GM19023 (cell line): ENCODE data around the gene SPATC1L.
"Not testable (repeated sequence)": the region's sequence is repeated elsewhere in the genome, so short reads cannot be mapped to it uniquely, and the experiment has no call there.

Experiments
- ATAC-seq: cut with Tn5 transposase; IDR thresholded peaks from one replicate; pipeline ENCODE4 v1.9.1; 2021; ENCODE audit warnings: mild to moderate bottlenecking, moderate library complexity; ENCODE audit not compliant: unreplicated experiment

SPATC1L gene

GRCh38 chr21:46183910-46184624 lies at the start of gene SPATC1L:
Gene SPATC1L (minus strand): TSS chr21:46184459. CDS start chr21:46182816, 1,643 bp downstream.
- ATAC-seq = no peak

- ATAC-seq = no peak
Observed at GRCh38 chr21:46229923-46230260, 45.6 kb upstream of the SPATC1L start.

GRCh38 chr21:46229133-46229922 lies 45.1 kb upstream of the SPATC1L start:
- ATAC-seq = peak; percentile 22

DNA sequence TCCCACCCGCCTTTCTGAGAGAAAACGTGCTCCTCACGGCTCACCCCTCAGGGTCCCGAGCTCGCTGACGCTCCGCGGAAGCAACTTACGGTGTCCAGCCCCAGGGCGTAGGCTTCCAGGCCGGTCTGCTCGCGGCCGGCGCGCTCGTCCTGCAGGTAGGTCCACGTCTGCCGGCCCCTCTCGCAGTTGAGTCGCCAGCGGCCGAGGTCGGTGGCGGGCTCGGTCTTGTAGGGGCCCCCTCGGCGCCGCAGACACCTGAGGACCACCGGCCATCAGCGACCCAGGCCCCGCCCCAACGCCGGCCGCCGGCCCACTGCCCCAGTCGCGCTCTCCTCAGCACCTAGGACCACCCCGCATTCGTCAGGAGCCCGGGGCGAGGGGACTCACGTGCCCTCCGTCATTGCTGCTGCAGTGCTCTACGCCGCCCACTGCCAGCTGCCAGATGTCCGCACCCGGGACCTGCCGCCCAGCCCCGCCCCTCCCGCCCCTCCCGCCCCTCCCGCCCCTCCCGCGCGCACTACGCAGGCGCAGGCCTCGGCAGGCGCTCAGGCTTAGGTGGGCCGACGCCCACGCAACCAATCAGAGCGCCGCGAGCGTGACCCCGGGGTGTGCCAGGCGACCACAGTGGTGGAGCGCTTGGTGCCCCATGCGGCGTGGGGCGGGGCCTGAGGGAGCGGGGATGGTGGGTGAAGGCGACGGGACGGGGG lies 44.2 kb upstream of the SPATC1L start, which contains the start of gene LSS:
TSS of gene LSS (minus strand) at position 430 of the 707 bp plus-strand sequence. CDS start at position 401, 29 bp downstream.
- peak; percentile 84 for ATAC-seq

- ATAC-seq = no peak
Observed at GRCh38 chr21:46227811-46228344, 43.6 kb upstream of the SPATC1L start.

DNA sequence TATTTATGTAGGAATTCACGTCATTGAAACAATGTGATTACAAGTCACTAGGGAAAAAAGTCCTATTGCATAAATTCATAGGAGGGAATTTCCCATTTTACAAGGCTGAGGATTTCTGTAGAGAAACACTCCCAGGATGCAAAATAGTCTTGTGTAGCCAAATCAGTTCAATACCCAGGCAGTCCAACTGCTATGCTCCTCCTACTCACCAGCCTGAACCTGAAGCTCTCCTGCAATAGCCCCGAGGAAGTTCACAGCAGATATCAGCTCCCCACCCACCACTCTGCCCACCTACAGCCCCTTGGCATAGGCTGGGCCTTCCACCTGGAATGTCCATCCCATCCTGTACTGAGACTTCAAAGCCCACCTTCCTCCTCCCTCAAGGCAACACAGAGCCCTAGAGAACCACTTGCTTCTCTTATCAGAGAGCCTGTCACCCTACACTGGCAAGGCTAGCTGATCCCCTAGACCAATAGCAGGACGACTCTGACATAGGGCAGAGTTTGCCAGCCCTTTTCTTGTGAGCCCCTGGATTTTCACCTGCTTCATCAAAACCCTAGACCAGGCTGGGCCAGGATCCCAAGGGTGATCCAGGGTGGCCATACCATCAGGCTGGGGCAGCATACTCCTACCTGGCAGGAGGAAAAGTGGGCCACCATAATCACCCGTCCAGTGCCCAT lies 42.8 kb upstream of the SPATC1L start:
- ATAC-seq = no peak

GRCh38 chr21:46226146-46226545 lies 41.9 kb upstream of the SPATC1L start:
- ATAC-seq = no peak

- ATAC-seq = not testable (repeated sequence)
Observed at GRCh38 chr21:46223661-46224060, 39.4 kb upstream of the SPATC1L start.

- ATAC-seq = no peak
Observed at GRCh38 chr21:46223217-46223616, 39.0 kb upstream of the SPATC1L start.

DNA sequence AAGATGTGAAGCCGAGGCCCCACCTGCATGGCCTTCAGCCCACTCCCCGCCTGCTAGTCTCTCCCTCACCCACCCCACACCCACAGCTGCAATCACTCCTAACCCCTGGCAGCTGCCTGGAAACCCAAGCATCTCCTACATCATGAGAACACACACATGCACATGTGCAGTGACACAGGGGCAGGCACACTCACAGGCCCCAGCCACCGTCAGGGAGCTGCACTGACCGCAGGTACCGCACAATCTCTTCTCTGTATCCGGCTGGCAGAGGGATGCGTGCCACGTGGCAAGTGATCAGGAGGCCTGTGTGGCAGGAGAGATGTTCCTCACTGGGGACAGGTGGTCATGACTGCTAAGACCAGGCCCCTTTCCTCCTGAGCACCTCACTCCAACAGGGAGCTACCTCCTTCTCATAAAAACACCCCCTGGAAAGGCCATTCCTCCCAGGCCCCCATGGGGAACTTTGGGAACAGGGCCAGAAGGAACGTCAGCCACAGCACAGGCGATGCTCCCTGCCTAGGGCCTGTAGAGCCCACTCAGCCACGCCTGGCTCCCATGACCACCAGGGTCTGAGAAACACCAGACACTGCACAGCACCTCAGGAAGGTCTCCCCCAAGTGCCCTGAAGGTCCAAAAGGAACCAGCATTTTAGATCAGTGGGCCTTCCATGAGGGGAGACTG lies 38.3 kb upstream of the SPATC1L start:
- ATAC-seq = no peak

DNA sequence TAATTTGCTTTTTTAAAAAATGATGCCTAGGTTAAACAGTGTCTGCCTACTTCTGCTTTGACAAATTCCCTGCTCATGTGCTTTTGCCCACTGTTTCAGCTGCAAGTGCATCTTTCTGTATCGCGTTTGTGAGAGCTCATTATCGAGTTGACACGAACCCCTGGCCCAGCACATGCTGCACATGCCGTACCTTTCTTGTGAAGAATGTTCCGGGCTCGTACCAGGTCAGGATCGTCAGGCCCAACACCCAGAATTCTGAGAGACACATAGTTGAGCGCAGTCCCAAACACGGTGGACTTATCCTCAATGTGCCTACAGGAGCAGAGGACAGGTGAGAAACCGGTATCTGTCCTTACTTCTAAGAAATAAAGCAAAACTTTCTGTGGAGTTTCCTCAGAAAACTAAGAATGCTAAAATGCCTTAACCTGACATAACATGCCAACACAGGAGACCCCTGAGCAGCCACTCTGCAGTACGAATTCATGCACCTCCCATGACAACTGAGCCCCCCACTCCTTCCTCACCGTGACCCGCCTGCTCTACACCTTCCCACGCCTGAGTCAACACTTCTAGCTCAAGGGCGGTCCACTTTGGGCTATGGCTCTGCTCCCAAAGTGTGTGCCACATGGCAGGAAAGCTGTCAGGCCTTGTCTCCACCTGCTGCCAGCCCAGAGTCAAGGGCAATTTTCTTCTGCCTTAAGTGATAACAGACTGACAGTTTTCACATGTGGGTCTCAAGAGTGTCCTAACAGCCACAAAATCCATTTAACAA lies 37.6 kb upstream of the SPATC1L start:
- no peak for ATAC-seq

- ATAC-seq = no peak
Observed at GRCh38 chr21:46220847-46221246, 36.6 kb upstream of the SPATC1L start.

DNA sequence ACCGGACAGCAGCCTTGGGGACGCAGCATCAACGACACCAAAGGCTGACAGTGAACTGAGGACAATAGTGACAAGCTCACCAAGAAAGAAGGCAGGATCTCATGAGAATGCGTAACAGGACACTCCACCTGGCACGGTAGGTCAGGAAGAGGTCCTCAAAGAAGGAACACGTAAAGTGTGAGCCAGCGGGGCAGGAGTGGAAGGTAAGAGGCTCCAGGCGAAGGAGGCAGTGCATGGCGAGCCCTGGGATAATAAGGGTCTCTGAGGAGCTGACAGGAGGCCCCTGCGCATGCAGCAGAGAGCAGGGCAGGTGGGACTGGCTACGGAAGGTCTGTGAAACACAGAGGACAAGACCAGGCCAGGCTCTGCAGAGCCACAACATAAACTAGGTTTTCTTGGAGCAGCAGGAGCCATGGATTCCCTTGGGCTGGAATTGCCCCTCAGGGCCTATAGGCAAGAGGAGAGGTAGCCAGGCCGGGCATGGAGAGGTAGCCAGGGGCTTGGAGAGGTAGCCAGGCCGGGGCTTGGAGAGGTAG lies 36.1 kb upstream of the SPATC1L start:
- ATAC-seq = no peak

DNA sequence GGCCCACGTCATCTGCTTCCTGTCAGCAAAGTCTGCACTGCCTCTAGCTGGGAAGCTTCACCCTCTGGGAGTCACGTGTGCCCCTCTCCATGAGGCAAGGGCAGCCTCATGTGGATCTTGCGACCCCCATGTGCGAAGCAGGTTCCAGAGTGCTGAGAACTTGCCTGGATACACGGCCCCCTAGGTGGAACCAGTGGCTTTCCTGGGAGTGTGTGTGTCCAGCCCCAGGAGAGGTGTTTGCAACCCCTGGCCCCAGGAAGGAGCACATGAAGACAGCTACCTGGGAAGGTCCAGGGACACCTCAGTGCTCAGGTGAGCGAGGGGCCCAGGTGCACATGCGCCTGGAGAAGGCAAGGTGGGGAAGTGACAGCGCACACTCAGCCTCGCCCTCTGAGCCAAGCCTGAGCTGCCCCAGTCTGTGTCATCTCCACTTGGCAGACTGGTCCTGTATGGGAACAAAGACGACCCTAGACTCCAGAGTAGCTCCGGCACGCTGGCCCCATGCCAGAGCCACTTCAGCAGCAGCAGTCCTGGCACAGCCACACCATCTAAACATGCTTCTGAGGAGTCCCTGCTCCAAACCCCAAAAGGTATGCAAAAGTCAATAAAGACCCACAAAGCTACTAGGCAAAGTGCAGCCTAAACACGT lies 35.5 kb upstream of the SPATC1L start:
- no peak for ATAC-seq

DNA sequence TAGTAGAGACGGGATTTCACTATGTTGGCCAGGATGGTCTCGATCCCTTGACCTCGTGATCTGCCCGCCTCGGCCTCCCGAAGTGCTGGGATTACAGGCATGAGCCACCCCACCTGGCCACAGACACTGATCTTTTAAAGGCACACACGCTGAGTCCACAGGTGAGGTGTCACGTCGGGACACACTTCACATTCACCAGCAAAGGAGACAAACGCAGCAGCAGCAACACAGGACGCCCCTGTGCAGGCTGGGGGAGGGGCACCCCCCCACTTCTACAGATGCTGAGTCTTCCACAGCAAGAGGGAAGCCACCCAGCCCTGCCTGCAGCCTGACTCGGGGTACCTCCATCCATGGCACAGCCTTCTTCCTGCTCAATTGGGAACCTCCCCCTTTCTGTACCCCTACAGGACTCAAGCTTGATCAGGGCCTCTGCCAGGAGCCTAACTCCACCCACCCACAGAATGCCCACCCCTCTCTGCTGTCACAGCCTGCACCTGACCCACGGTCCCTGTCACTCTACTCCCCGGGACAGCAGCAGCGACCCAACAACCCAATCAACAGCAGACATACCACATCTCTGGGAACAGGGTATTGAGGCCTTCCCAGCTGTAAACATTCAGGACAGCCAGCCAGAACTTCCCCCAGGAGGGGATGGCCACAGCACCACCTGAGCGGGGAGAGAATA lies 34.8 kb upstream of the SPATC1L start:
- no peak for ATAC-seq

- ATAC-seq = no peak
Observed at GRCh38 chr21:46217511-46218196, 33.4 kb upstream of the SPATC1L start.

GRCh38 chr21:46216132-46216747 lies 32.0 kb upstream of the SPATC1L start:
- ATAC-seq = no peak
